Activated CD8-positive, alpha-beta memory T cell treated with anti-CD3 and anti-CD28 coated beads, Interleukin-2, amount 50 U/mL, for 24 hours (primary cell): ENCODE measurements around the gene ZNF160.
"Not testable (repeated sequence)": the region's sequence is repeated elsewhere in the genome, so short reads cannot be mapped to it uniquely, and the experiment has no call there.

Experiments
- DNase-seq: peaks from one replicate; pipeline ENCODE4 v3.0.0-alpha.2; 2020; ENCODE audit errors: extremely low read depth

Gene ZNF160

GRCh38 chr19:53092723-53093122 is 10.5 kb downstream of the ZNF160 start:
- DNase-seq: no peak

- DNase-seq: no peak
Measured at GRCh38 chr19:53091413-53092254, 11.6 kb downstream of the ZNF160 start.

- no peak for DNase-seq
Measured at GRCh38 chr19:53088091-53088490, 15.1 kb downstream of the ZNF160 start.

GRCh38 chr19:53086949-53087348 is 16.3 kb downstream of the ZNF160 start:
- DNase-seq: no peak

- no peak for DNase-seq
Measured at GRCh38 chr19:53085496-53085895, 17.7 kb downstream of the ZNF160 start.

- no peak for DNase-seq
Measured at GRCh38 chr19:53082929-53083328, 20.3 kb downstream of the ZNF160 start.

GRCh38 chr19:53079313-53079924 is 23.8 kb downstream of the ZNF160 start:
- DNase-seq: no peak

GRCh38 chr19:53078668-53079067 is 24.6 kb downstream of the ZNF160 start:
- DNase-seq: no peak

DNA sequence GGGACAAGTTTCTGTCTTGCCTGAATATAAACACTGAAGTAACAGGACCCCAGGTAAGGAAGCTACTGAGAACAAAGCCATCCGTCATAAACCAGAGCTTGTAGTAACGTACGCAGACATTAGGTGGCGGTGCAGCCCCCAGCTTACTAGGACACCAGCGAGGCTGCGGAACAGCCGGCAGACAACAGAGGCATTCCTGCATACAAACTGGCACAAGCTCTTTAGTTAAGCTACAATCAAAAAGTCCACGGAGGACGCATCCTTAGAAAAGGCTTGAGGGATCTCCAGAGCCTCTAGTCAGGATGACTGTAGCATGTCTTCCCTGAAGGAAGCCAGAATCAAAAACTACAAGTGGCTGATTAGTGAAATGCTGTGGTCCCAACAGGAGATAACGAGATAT is 26.2 kb downstream of the ZNF160 start:
- no peak for DNase-seq

GRCh38 chr19:53068834-53069233 is 34.4 kb downstream of the ZNF160 start:
- no peak for DNase-seq

DNA sequence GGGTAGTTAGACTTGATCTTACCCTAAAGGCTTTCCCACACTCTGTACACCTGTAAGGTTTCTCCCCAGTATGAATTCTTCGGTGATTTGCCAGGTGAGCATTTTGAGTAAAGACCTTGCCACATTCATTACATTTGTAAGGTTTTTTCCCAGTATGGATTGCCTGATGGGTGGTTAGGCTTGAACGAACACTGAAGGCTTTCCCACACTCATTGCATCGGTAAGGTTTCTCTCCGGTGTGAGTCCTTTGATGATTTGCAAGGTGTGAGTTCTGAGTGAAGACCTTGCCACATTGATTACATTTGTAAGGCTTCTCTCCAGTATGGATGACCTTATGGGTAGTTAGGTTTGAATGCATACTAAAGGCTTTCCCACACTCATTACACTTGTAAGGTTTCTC is 35.0 kb downstream of the ZNF160 start:
- DNase-seq: no peak

DNA sequence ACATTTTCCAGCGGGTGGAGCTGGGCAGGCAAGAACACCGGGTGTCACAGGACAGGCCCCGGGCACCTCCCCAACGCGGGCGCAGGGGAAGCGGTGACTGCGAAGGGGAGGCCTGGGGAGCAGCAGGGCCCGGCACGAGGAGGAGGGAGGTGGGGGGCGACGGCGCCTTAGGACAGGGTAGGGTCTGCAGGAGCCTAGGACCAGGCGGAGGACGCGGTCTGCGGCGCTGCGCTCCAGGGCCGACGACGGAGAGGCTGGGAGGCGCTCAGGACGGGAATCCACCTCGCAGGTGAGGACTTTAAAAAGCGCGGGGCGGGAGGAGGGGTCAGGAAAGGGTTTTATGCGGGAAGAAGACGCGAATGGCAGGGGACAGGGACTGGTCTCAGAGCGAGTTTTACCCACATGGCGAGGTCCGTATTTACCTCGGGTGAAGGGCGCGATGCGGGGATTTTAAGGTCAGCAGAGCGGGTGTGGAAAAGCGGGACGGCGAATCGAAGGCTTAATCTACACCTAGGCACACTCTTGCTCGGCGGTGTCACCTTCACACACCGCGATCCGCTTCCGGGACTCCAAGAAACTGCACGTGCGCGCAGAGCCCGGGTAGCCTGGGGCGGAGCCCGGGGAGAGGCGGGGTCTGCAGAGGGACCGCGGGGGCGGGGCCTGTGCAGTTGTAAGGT is 45.2 kb downstream of the ZNF160 start:
- DNase-seq: no peak

- DNase-seq: no peak
Measured at GRCh38 chr19:53055117-53055516, 48.1 kb downstream of the ZNF160 start.

DNA sequence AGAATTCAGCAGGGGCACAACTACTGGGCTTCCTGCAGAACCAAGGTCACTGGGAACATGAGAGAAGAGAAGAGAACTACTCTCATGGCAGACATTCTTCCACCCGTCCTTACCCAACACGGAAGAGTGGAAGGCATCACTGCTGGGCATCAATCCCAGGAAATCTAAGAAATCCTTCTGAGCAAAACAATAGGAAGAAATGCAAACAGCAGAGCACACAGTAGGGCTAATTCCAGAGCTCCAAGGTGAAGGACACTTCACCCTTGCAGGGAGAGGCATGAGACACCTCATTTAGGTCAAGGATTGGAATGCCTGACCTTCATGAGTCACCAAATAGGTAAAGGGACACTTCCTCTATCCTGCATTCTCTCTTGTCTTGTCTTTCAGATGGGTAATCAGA is 55.8 kb downstream of the ZNF160 start:
- no peak for DNase-seq

- DNase-seq: no peak
Measured at GRCh38 chr19:53045536-53045935, 57.7 kb downstream of the ZNF160 start.

- DNase-seq: no peak
Measured at GRCh38 chr19:53041366-53041765, 61.9 kb downstream of the ZNF160 start.

DNA sequence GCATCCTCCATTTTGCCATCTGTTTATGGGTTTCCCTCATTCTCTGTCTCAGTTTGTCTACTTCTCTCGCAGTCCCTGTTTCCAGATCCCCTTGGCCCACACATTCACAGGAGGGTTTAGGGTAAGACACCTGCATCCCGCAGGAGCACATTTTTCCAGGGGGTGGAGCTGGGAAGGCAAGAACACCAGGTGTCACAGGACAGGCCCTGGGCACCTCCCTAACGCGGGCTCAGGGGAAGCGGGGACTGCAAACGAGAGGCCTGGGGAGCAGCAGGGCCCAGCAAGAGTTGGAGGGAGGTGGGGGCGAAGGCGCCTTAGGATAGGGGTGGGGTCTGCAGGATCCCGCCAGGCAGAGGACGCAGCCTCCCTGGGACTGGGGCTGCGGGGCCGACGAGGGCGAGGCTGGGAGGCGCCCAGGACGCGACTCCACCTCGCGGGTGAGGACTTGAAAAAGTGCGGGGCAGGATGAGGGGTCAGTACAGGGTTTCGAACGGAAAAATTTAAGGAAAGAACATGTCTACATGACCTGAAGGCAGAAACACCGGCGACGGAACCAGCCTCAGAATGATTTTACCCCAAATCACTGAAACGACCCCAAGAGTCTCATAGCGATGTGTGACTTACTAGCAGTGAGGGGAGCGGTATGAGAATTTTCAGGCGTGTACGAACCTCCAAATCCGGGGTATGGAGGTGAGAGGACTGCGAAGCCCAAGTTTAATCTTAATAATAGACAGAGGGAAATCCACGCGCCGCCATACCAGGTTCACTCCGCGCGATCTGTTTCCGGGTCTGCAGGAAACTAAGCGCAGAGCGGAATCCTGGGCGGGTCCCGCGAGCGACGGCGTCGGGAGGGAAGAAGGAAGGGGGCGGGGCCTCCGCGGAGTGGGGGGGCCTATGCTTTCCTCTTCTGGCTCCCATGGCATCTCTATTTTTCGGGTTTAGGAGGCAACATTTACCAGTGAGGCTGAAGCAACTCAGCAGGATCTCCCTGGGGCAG is 65.8 kb downstream of the ZNF160 start:
- DNase-seq: no peak

DNA sequence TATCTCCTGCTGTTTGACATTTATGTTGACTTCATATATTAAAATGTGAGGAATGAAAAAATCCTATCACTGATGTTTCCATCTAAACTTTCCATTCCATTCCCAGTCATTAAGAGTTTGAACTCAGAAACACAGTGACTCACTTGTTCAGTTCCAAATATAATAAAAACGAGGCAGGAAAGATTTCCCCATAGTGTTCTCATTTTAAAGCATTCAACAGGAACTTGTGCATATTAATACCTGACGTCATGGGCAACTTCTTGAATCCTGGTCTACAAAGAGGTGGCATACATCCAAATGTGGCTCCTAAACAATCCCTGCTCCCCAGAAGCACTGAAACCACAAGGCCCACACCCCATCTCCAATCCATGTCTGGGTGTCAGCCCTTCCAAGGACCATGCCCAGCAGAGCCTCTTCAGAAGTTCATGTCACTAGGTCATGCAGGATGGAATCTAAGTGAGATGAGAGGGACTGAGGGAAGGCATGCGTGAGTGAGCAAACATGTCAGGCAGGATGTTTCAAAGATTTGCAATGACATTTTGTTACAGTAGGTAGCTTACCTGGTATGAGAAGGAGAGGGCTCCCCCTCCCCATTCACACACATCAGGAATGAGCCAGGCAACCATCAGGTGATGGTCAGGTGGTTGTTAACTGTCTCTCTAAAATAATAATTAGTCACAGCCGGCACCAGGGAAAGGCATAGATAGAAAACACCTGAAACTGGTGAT is 68.1 kb downstream of the ZNF160 start:
- DNase-seq: no peak

DNA sequence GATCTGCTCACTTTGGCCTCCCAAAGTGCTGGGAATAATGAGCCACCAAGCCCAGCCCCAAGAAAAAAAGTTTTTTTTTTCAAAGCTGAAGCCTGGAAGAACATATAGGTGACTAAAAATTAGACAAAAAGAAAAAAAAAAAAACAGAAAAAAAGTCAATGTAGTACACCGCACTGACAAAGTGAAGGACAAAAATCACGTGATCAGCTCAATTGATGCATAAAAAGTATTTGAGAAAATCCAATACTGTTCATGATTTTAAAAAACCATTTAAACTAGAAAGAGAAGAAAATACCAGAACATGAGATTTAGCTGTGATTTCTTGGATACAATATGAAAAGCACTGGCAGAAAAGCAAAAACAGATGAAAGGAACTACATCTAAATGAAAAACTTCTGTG is 69.2 kb downstream of the ZNF160 start:
- DNase-seq: no peak

GRCh38 chr19:53028306-53028705 is 74.9 kb downstream of the ZNF160 start:
- DNase-seq: not testable (repeated sequence)

DNA sequence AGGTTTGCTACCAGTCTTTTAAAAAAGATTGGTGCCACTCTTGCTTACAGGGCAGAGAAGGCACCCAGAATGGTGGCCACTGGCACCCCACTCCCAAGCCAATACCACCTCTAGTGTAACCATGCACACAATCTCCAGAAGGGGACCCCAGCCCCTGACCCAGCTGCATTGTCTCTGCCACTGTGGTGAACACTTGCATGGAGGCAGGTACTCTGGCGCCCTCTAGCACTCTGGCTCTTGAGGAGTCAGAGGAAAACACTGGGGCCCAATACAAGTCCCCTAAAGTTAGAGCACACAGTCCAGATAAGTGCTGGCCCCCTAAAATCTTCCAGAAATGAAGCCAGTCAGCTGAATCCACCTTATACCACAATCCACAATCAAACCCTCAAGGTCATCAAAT is 83.5 kb downstream of the ZNF160 start:
- DNase-seq: no peak
